ENCODE measurements around the gene BMERB1.

Gene BMERB1

DNA sequence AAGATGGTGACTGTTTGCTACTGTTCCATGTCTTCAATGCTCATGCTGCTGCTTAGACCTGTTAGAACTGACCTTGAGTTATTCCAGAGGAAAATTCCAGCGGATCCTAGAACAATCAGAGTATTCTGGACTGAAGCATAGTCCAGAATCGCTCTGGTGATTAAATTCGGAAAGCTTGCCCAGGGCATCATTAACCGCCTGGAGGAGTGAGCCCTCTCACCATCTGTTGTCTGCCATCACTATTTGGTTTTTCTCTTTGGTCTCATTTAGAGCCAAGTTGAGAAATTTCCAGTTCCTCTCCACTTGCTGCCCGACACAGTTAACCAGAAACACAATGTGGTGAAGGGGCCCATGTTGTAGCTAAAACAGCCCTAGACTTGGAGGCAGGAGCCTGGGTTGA is 104.1 kb downstream of the BMERB1 start:
- no CpG with 5 or more reads among the region's 5 CpGs for WGBS, 2 donors (ENCODE audit: extremely low coverage in 2 of 2, insufficient read length in 2 of 2, insufficient replicate concordance in 1 of 2)
- DNase-seq (ENCODE audit: low spot score), result no peak
- Histone ChIP-seq H2BK15ac (ENCODE audit: low read length) (no peak overlapping the region), H3K4me1 (ENCODE audit: control insufficient read depth in 2 of 2, insufficient read depth in 1 of 2, low read depth in 1 of 2, low read length in 2 of 2) (peaks cover 5 to 14% of the 10 kb centered on the region in 2 donors), H3K23ac (ENCODE audit: low read depth, low read length, poor library complexity) (no peak overlapping the region), H2AK5ac (ENCODE audit: low read depth, low read length) (no peak overlapping the region), H3K36me3 (replicated peaks in 1 of 2; ENCODE audit: control insufficient read depth in 2 of 2, insufficient read depth in 2 of 2, low read length in 2 of 2) (peaks cover 3% of the 10 kb centered on the region in 2 donors), H3K27me3 (ENCODE audit: control insufficient read depth in 3 of 3, insufficient read depth in 3 of 3, low read depth in 1 of 3, low read length in 3 of 3) (no peaks in the 10 kb centered on the region), H3K18ac (ENCODE audit: low read length) (no peak overlapping the region), H3K9me3 (replicated peaks in 1 of 2; ENCODE audit: control insufficient read depth in 2 of 2, insufficient read depth in 1 of 2, low read depth in 1 of 2, low read length in 2 of 2) (peaks cover 3 to 9% of the 10 kb centered on the region in 2 donors), H3K27ac (replicated peaks; ENCODE audit: low read length) (no peak overlapping the region), H4K8ac (ENCODE audit: low read depth, low read length) (no peak overlapping the region), H3K4ac (ENCODE audit: low read length) (no peak overlapping the region), H2BK5ac (ENCODE audit: low read length) (no peak overlapping the region), H2AFZ (ENCODE audit: low read length) (no peak overlapping the region), H3K4me3 (ENCODE audit: low read length in 2 of 2) (no peak overlapping the region), H3K9ac (ENCODE audit: low read depth, low read length, poor library complexity) (no peak overlapping the region), H2BK120ac (ENCODE audit: low read depth, low read length) (no peak overlapping the region), H3K4me2 (ENCODE audit: insufficient read depth, low read length, poor library complexity, severe bottlenecking) (no peak overlapping the region), H2BK12ac (ENCODE audit: low read length) (no peak overlapping the region), H3K14ac (ENCODE audit: low read length) (no peak overlapping the region), H3K79me1 (ENCODE audit: low read depth, low read length) (no peaks in the 10 kb centered on the region), H4K91ac (ENCODE audit: low read depth, low read length, poor library complexity) (no peak overlapping the region)

GRCh38 chr16:15539197-15539596 is 104.8 kb downstream of the BMERB1 start:
- H3K4me1 ChIP-seq (ENCODE audit: control insufficient read depth in 2 of 2, insufficient read depth in 1 of 2, low read depth in 1 of 2, low read length in 2 of 2), result peaks cover 2 to 8% of the 10 kb centered on the region in 2 donors
- no peaks in the 10 kb centered on the region for H3K79me1 ChIP-seq (ENCODE audit: low read depth, low read length)
- no peak overlapping the region for H3K4me2 ChIP-seq (ENCODE audit: insufficient read depth, low read length, poor library complexity, severe bottlenecking)
- peaks cover 3% of the 10 kb centered on the region in 2 donors for H3K36me3 ChIP-seq (replicated peaks in 1 of 2; ENCODE audit: control insufficient read depth in 2 of 2, insufficient read depth in 2 of 2, low read length in 2 of 2)
- no peaks in the 10 kb centered on the region for H3K27me3 ChIP-seq (ENCODE audit: control insufficient read depth in 3 of 3, insufficient read depth in 3 of 3, low read depth in 1 of 3, low read length in 3 of 3)
- no peak overlapping the region for H2AFZ ChIP-seq (ENCODE audit: low read length)
- H2AK5ac ChIP-seq (ENCODE audit: low read depth, low read length), result no peak overlapping the region
- WGBS, 2 donors (ENCODE audit: extremely low coverage in 2 of 2, insufficient read length in 2 of 2, insufficient replicate concordance in 1 of 2), result no CpG with 5 or more reads among the region's 8 CpGs
- no peak overlapping the region for H3K14ac ChIP-seq (ENCODE audit: low read length)
- no peak overlapping the region for H3K9ac ChIP-seq (ENCODE audit: low read depth, low read length, poor library complexity)
- no peak overlapping the region for H3K23ac ChIP-seq (ENCODE audit: low read depth, low read length, poor library complexity)
- H4K91ac ChIP-seq (ENCODE audit: low read depth, low read length, poor library complexity), result no peak overlapping the region
- peak; percentile 36 for DNase-seq (ENCODE audit: low spot score)
- no peak overlapping the region for H3K4ac ChIP-seq (ENCODE audit: low read length)
- no peak overlapping the region for H2BK120ac ChIP-seq (ENCODE audit: low read depth, low read length)
- H2BK12ac ChIP-seq (ENCODE audit: low read length), result no peak overlapping the region
- no peak overlapping the region for H4K8ac ChIP-seq (ENCODE audit: low read depth, low read length)
- H3K27ac ChIP-seq (replicated peaks; ENCODE audit: low read length), result no peak overlapping the region
- H3K18ac ChIP-seq (ENCODE audit: low read length), result no peak overlapping the region
- H3K4me3 ChIP-seq (ENCODE audit: low read length in 2 of 2), result no peak overlapping the region
- H3K9me3 ChIP-seq (replicated peaks in 1 of 2; ENCODE audit: control insufficient read depth in 2 of 2, insufficient read depth in 1 of 2, low read depth in 1 of 2, low read length in 2 of 2), result peaks cover 3 to 11% of the 10 kb centered on the region in 2 donors
- no peak overlapping the region for H2BK15ac ChIP-seq (ENCODE audit: low read length)
- no peak overlapping the region for H2BK5ac ChIP-seq (ENCODE audit: low read length)

- no peak overlapping the region for H4K8ac ChIP-seq (ENCODE audit: low read depth, low read length)
- H3K4me3 ChIP-seq (ENCODE audit: low read length in 2 of 2), result no peak overlapping the region
- H3K4ac ChIP-seq (ENCODE audit: low read length), result no peak overlapping the region
- no peak overlapping the region for H3K4me2 ChIP-seq (ENCODE audit: insufficient read depth, low read length, poor library complexity, severe bottlenecking)
- no peak overlapping the region for H3K14ac ChIP-seq (ENCODE audit: low read length)
- H2BK120ac ChIP-seq (ENCODE audit: low read depth, low read length), result no peak overlapping the region
- H3K9me3 ChIP-seq (replicated peaks in 1 of 2; ENCODE audit: control insufficient read depth in 2 of 2, insufficient read depth in 1 of 2, low read depth in 1 of 2, low read length in 2 of 2), result peaks cover 3 to 11% of the 10 kb centered on the region in 2 donors
- H2BK5ac ChIP-seq (ENCODE audit: low read length), result no peak overlapping the region
- WGBS, 2 donors (ENCODE audit: extremely low coverage in 2 of 2, insufficient read length in 2 of 2, insufficient replicate concordance in 1 of 2), result no CpG with 5 or more reads among the region's 7 CpGs
- peaks cover 0 to 3% of the 10 kb centered on the region in 2 donors for H3K36me3 ChIP-seq (replicated peaks in 1 of 2; ENCODE audit: control insufficient read depth in 2 of 2, insufficient read depth in 2 of 2, low read length in 2 of 2)
- no peak overlapping the region for H3K23ac ChIP-seq (ENCODE audit: low read depth, low read length, poor library complexity)
- no peak overlapping the region for H2BK12ac ChIP-seq (ENCODE audit: low read length)
- no peak overlapping the region for H2AK5ac ChIP-seq (ENCODE audit: low read depth, low read length)
- H2AFZ ChIP-seq (ENCODE audit: low read length), result no peak overlapping the region
- no peak overlapping the region for H2BK15ac ChIP-seq (ENCODE audit: low read length)
- H3K27ac ChIP-seq (replicated peaks; ENCODE audit: low read length), result no peak overlapping the region
- no peak overlapping the region for H3K18ac ChIP-seq (ENCODE audit: low read length)
- H3K27me3 ChIP-seq (ENCODE audit: control insufficient read depth in 3 of 3, insufficient read depth in 3 of 3, low read depth in 1 of 3, low read length in 3 of 3), result no peaks in the 10 kb centered on the region
- no peak for DNase-seq (ENCODE audit: low spot score)
- H3K9ac ChIP-seq (ENCODE audit: low read depth, low read length, poor library complexity), result no peak overlapping the region
- no peak overlapping the region for H4K91ac ChIP-seq (ENCODE audit: low read depth, low read length, poor library complexity)
- no peaks in the 10 kb centered on the region for H3K79me1 ChIP-seq (ENCODE audit: low read depth, low read length)
- peaks cover 7 to 8% of the 10 kb centered on the region in 2 donors for H3K4me1 ChIP-seq (ENCODE audit: control insufficient read depth in 2 of 2, insufficient read depth in 1 of 2, low read depth in 1 of 2, low read length in 2 of 2)
These were observed 107.9 kb downstream of the BMERB1 start for GRCh38 chr16:15542261-15542660.

GRCh38 chr16:15542734-15543347 is 108.5 kb downstream of the BMERB1 start:
- H4K8ac ChIP-seq (ENCODE audit: low read depth, low read length), result no peak overlapping the region
- DNase-seq (ENCODE audit: low spot score), result no peak
- H3K27me3 ChIP-seq (ENCODE audit: control insufficient read depth in 3 of 3, insufficient read depth in 3 of 3, low read depth in 1 of 3, low read length in 3 of 3), result no peaks in the 10 kb centered on the region
- H2BK15ac ChIP-seq (ENCODE audit: low read length), result no peak overlapping the region
- no peak overlapping the region for H3K27ac ChIP-seq (replicated peaks; ENCODE audit: low read length)
- H3K23ac ChIP-seq (ENCODE audit: low read depth, low read length, poor library complexity), result no peak overlapping the region
- no peak overlapping the region for H2AK5ac ChIP-seq (ENCODE audit: low read depth, low read length)
- no peak overlapping the region for H3K14ac ChIP-seq (ENCODE audit: low read length)
- H2AFZ ChIP-seq (ENCODE audit: low read length), result no peak overlapping the region
- no CpG with 5 or more reads among the region's 6 CpGs for WGBS, 2 donors (ENCODE audit: extremely low coverage in 2 of 2, insufficient read length in 2 of 2, insufficient replicate concordance in 1 of 2)
- H3K4me2 ChIP-seq (ENCODE audit: insufficient read depth, low read length, poor library complexity, severe bottlenecking), result no peak overlapping the region
- H2BK120ac ChIP-seq (ENCODE audit: low read depth, low read length), result no peak overlapping the region
- no peak overlapping the region for H3K4ac ChIP-seq (ENCODE audit: low read length)
- no peak overlapping the region for H2BK12ac ChIP-seq (ENCODE audit: low read length)
- H3K9ac ChIP-seq (ENCODE audit: low read depth, low read length, poor library complexity), result no peak overlapping the region
- no peak overlapping the region for H3K18ac ChIP-seq (ENCODE audit: low read length)
- peaks cover 0 to 3% of the 10 kb centered on the region in 2 donors for H3K36me3 ChIP-seq (replicated peaks in 1 of 2; ENCODE audit: control insufficient read depth in 2 of 2, insufficient read depth in 2 of 2, low read length in 2 of 2)
- no peak overlapping the region for H2BK5ac ChIP-seq (ENCODE audit: low read length)
- H4K91ac ChIP-seq (ENCODE audit: low read depth, low read length, poor library complexity), result no peak overlapping the region
- peaks cover 7 to 8% of the 10 kb centered on the region in 2 donors for H3K4me1 ChIP-seq (ENCODE audit: control insufficient read depth in 2 of 2, insufficient read depth in 1 of 2, low read depth in 1 of 2, low read length in 2 of 2)
- H3K4me3 ChIP-seq (ENCODE audit: low read length in 2 of 2), result no peak overlapping the region
- H3K79me1 ChIP-seq (ENCODE audit: low read depth, low read length), result no peaks in the 10 kb centered on the region
- peaks cover 3 to 11% of the 10 kb centered on the region in 2 donors for H3K9me3 ChIP-seq (replicated peaks in 1 of 2; ENCODE audit: control insufficient read depth in 2 of 2, insufficient read depth in 1 of 2, low read depth in 1 of 2, low read length in 2 of 2)

All from neuronal stem cell (in vitro differentiated cells).